HCT116 (cell line): ENCODE measurements around the gene PPP1R14B. TPM values are rescaled to one million over a fixed set of nuclear protein-coding genes. Genes with fewer than 3 reads are reported as not detected.

Experiments used
- ATAC-seq: fragments of 200-7000 bp; cut with Tn5 transposase; 2 replicates; pipeline ENCODE4 v1.9.1; 2020; ENCODE audit warnings: mild to moderate bottlenecking, moderate library complexity
- BruUV-seq: library from RNA; stranded (reverse); fragments of 400-500 nt; replicated peaks from 2 replicates; lab custom pipeline; 2021; lab: Mats Ljungman, UMichigan
- CTCF ChIA-PET: fragments of 300-600 bp; sonication (Branson Sonifier 250); formaldehyde crosslinking; loops from one replicate; lab custom pipeline; 2021; ENCODE audit warnings: antibody characterized with exemption; lab: Charles Lee
- POLR2A ChIA-PET: fragments of 300-600, 350-600 bp; sonication (Branson Sonifier 250); formaldehyde crosslinking; loops from one replicate; lab custom pipeline; 2021; ENCODE audit warnings: antibody characterized with exemption; lab: Charles Lee
- RAD21 ChIA-PET, 2 experiments: fragments of 300-600 bp; sonication (Branson Sonifier 250); formaldehyde crosslinking; loops; one replicate each; lab custom pipeline; 2023; ENCODE audit warnings: low total read pairs in 2 of 2; ENCODE audit not compliant: uncharacterized antibody in 2 of 2, unreplicated experiment in 2 of 2, low non-redundant PET in 1 of 2; lab: Charles Lee
- DNase-seq: peaks from one replicate; pipeline ENCODE4 v3.0.0-alpha.2; 2010; ENCODE audit warnings: low read depth, low spot score
- H2AFZ ChIP-seq: fragments of 200-600 bp; shearing (Covaris generic), sonication (generic); 2 replicates; pipeline ENCODE4 v1.6.1; 2017; ENCODE audit warnings: low read depth, mixed run types, mixed read lengths, antibody characterized with exemption, low read length; ENCODE audit not compliant: poor library complexity, severe bottlenecking
- H3K27ac ChIP-seq: 2 replicates; pipeline ENCODE4 v1.5.1; 2012; ENCODE audit warnings: low read depth, low read length
- H3K27me3 ChIP-seq: fragments of 200-600 bp; sonication (generic); 2 replicates; pipeline ENCODE4 v1.6.1; 2016; ENCODE audit warnings: mixed run types, low read length, mixed read lengths; ENCODE audit not compliant: insufficient read depth
- H3K36me3 ChIP-seq, 2 experiments: fragments of 200-500 bp in 1 of 2; fragments of 200-600 bp in 1 of 2; sonication (Bioruptor generic) in 1 of 2; sonication (generic) in 1 of 2; 2 replicates each; pipeline versions ENCODE4 v1.5.1 to v1.6.1; 2014 to 2016; ENCODE audit warnings: low read length in 2 of 2, inconsistent platforms in 1 of 2, mixed read lengths in 1 of 2, mixed run types in 1 of 2; ENCODE audit not compliant: insufficient read depth in 2 of 2, control insufficient read depth in 1 of 2
- H3K4me1 ChIP-seq, 2 experiments: fragments of 200-600 bp in 1 of 2; sonication (generic) in 1 of 2; 2 replicates each; pipeline versions ENCODE4 v1.5.1 to v1.6.1; 2012 to 2017; ENCODE audit warnings: low read length in 2 of 2, inconsistent platforms in 1 of 2, mild to moderate bottlenecking in 1 of 2, mixed read lengths in 1 of 2, mixed run types in 1 of 2, moderate library complexity in 1 of 2; ENCODE audit not compliant: insufficient read depth in 2 of 2, control insufficient read depth in 1 of 2
- H3K4me2 ChIP-seq: fragments of 200-600 bp; sonication (generic); 2 replicates; pipeline ENCODE4 v1.6.1; 2017; ENCODE audit warnings: mixed run types, low read length, mixed read lengths
- H3K4me3 ChIP-seq, 2 experiments: fragments of 200-600 bp in 1 of 2; sonication (generic) in 1 of 2; replicated peaks in 1 of 2; 2 replicates each; pipeline ENCODE4 v1.5.1; 2011 to 2016; ENCODE audit warnings: low read length in 2 of 2, control low read depth in 1 of 2, low read depth in 1 of 2, mild to moderate bottlenecking in 1 of 2, mixed read lengths in 1 of 2, mixed run types in 1 of 2
- H3K79me2 ChIP-seq: fragments of 200-600 bp; sonication (generic); 2 replicates; pipeline ENCODE4 v1.6.1; 2017; ENCODE audit warnings: mild to moderate bottlenecking, mixed run types, low read length, moderate library complexity, mixed read lengths; ENCODE audit not compliant: insufficient read depth
- H3K9ac ChIP-seq: fragments of 200-600 bp; sonication (generic); 2 replicates; pipeline ENCODE4 v1.6.1; 2016; ENCODE audit warnings: low read length, mixed read lengths
- H3K9me2 ChIP-seq: fragments of 200-600 bp; sonication (generic), shearing (Covaris generic); 2 replicates; pipeline ENCODE4 v1.6.1; 2017; ENCODE audit warnings: mixed run types, mild to moderate bottlenecking, moderate library complexity; ENCODE audit not compliant: insufficient read depth
- H3K9me3 ChIP-seq, 2 experiments: fragments of 200-500 bp in 1 of 2; fragments of 200-600 bp in 1 of 2; sonication (Bioruptor generic) in 1 of 2; sonication (generic) in 1 of 2; 2 replicates each; pipeline ENCODE4 v1.6.1; 2014 to 2017; ENCODE audit warnings: low read length in 2 of 2, mixed read lengths in 2 of 2, inconsistent platforms in 1 of 2, low read depth in 1 of 2, mild to moderate bottlenecking in 1 of 2, mixed run types in 1 of 2, moderate library complexity in 1 of 2; ENCODE audit not compliant: control insufficient read depth in 1 of 2, insufficient read depth in 1 of 2
- H4K20me1 ChIP-seq: fragments of 200-600 bp; sonication (generic), shearing (Covaris generic); 2 replicates; pipeline ENCODE4 v1.6.1; 2017; ENCODE audit warnings: mixed run types, mild to moderate bottlenecking, moderate library complexity; ENCODE audit not compliant: insufficient read depth
- ATF3 ChIP-seq: IDR thresholded peaks from 2 replicates; pipeline ENCODE4 v1.6.1; 2012
- CBX3 ChIP-seq: IDR thresholded peaks from 2 replicates; pipeline ENCODE4 v1.6.1; 2012; ENCODE audit warnings: low read depth
- CEBPB ChIP-seq: IDR thresholded peaks from 2 replicates; pipeline ENCODE4 v1.6.1; 2012; ENCODE audit warnings: low read depth
- CTCF ChIP-seq, 3 experiments: fragments of 200-600 bp in 1 of 3; sonication (generic) in 1 of 3; IDR thresholded peaks in 2 of 3; conservative IDR thresholded peaks in 1 of 3; 2 replicates each; pipeline ENCODE4 v1.5.1; 2012 to 2017; ENCODE audit warnings: low read depth in 2 of 3, low read length in 2 of 3, antibody characterized with exemption in 1 of 3, borderline replicate concordance in 1 of 3, control low read depth in 1 of 3, mild to moderate bottlenecking in 1 of 3, mixed read lengths in 1 of 3, mixed run types in 1 of 3, moderate library complexity in 1 of 3; ENCODE audit not compliant: insufficient read depth in 1 of 3
- EGR1 ChIP-seq: IDR thresholded peaks from 2 replicates; pipeline ENCODE4 v1.6.1; 2012; ENCODE audit warnings: low read depth
- ELF1 ChIP-seq: IDR thresholded peaks from 2 replicates; pipeline ENCODE4 v1.6.1; 2012; ENCODE audit warnings: low read depth, borderline replicate concordance
- EZH2phosphoT487 ChIP-seq: fragments of 200-600 bp; IDR thresholded peaks from 2 replicates; pipeline ENCODE4 v1.6.1; 2018; ENCODE audit warnings: antibody characterized with exemption, borderline replicate concordance
- JUND ChIP-seq: IDR thresholded peaks from 2 replicates; pipeline ENCODE4 v1.6.1; 2012
- MAX ChIP-seq: IDR thresholded peaks from 2 replicates; pipeline ENCODE4 v1.6.1; 2012
- POLR2A ChIP-seq: IDR thresholded peaks from 2 replicates; pipeline ENCODE4 v1.7.0; 2011; ENCODE audit warnings: borderline replicate concordance; ENCODE audit not compliant: insufficient read depth, insufficient read length; ENCODE audit errors: extremely low read depth
- POLR2AphosphoS5 ChIP-seq: IDR thresholded peaks from 2 replicates; pipeline ENCODE4 v1.6.1; 2011; ENCODE audit warnings: mild to moderate bottlenecking, low read depth, low read length, moderate library complexity
- RAD21 ChIP-seq: IDR thresholded peaks from 2 replicates; pipeline ENCODE4 v1.6.1; 2012; ENCODE audit warnings: low read depth, mild to moderate bottlenecking
- SIN3A ChIP-seq: IDR thresholded peaks from 2 replicates; pipeline ENCODE4 v1.6.1; 2012; ENCODE audit warnings: low read depth
- SP1 ChIP-seq: IDR thresholded peaks from 2 replicates; pipeline ENCODE4 v1.6.1; 2012; ENCODE audit warnings: low read depth
- YY1 ChIP-seq: IDR thresholded peaks from 2 replicates; pipeline ENCODE4 v1.6.1; 2011; ENCODE audit warnings: low read length, low read depth, moderate library complexity, mild to moderate bottlenecking; ENCODE audit not compliant: insufficient replicate concordance; ENCODE audit errors: extremely low read depth
- ZBTB33 ChIP-seq: IDR thresholded peaks from 2 replicates; pipeline ENCODE4 v1.6.1; 2011; ENCODE audit warnings: mild to moderate bottlenecking, low read length, moderate library complexity; ENCODE audit not compliant: insufficient replicate concordance; ENCODE audit errors: extremely low read depth
- ZFX ChIP-seq: fragments of 450-650 bp; IDR thresholded peaks from 2 replicates; pipeline ENCODE4 v1.6.1; 2017
- ZNF274 ChIP-seq: fragments of 200-500 bp; sonication (Bioruptor generic); IDR thresholded peaks from 2 replicates; pipeline ENCODE4 v1.6.1; 2014; ENCODE audit warnings: mild to moderate bottlenecking, low read depth, low read length, inconsistent platforms
- intact Hi-C: fragments of 100-400 bp; cut with micrococcal nuclease; formaldehyde crosslinking; loops from 2 replicates; pipeline ENCODE4 v1.10.0; 2022
- total RNA-seq: library from RNA; stranded (reverse); gene quantifications from one replicate; pipeline ENCODE4 v1.2.1, GENCODE V29; 2021; ENCODE audit not compliant: unreplicated experiment

PPP1R14B gene
- total RNA-seq, 1 experiment from 2014 or later: 332 TPM

GRCh38 chr11:64223001-64223651 is 23.6 kb downstream of the PPP1R14B start (continued):
- TF ChIP-seq RAD21: no peak
- TF ChIP-seq CEBPB: no peak
- no peak for TF ChIP-seq SIN3A
- no peak for TF ChIP-seq EGR1
- TF ChIP-seq ZFX: no peak
- TF ChIP-seq ELF1: no peak
- no peak for TF ChIP-seq CTCF (IDR thresholded peaks at IDR 0.05 in 2 of 3, conservative IDR thresholded peaks at IDR 0.05 in 1 of 3; ENCODE audit: borderline replicate concordance in 1 of 3, insufficient read depth in 1 of 3, low read depth in 2 of 3, low read length in 2 of 3)
- TF ChIP-seq, all 23 proteins: peak for 0

- Histone ChIP-seq H3K27ac (no peak overlapping the region), H3K9me2 (no peaks in the 10 kb centered on the region), H3K4me1 (peaks cover 9 to 22% of the 10 kb centered on the region in 2 experiments), H4K20me1 (no peaks in the 10 kb centered on the region), H2AFZ (no peak overlapping the region), H3K4me2 (no peak overlapping the region), H3K4me3 (no peak overlapping the region), H3K27me3 (no peaks in the 10 kb centered on the region), H3K9ac (no peak overlapping the region), H3K9me3 (no peaks in the 10 kb centered on the region), H3K79me2 (peaks cover 19% of the 10 kb centered on the region; the same call in 1 of the 2 replicates), H3K36me3 (peaks cover 0 to 6% of the 10 kb centered on the region in 2 experiments; a peak in 1 of 4 replicates)
- no peak for DNase-seq
- intact Hi-C loops: no loop called here
- TF ChIP-seq POLR2AphosphoS5 (no peak), CEBPB (no peak), ZFX (no peak), ZBTB33 (no peak), ATF3 (no peak), JUND (no peak), EZH2phosphoT487 (no peak), POLR2A (no peak), CBX3 (no peak), SIN3A (no peak), SP1 (no peak), YY1 (no peak), ELF1 (no peak), RAD21 (no peak), ZNF274 (no peak), MAX (no peak)
- POLR2A ChIA-PET: no interaction called here
- no TSS peak for BruUV-seq
- ATAC-seq: no peak
- RAD21 ChIA-PET: no interaction called here
- CTCF ChIA-PET: interaction anchor here (1.5 kb wide), 1 partner anchor 82 kb away, joined by 4 read pairs; no protein-coding TSS in a partner anchor
Measured at GRCh38 chr11:64222651-64223000, 24.1 kb downstream of the PPP1R14B start.
